Trophoblast cell (in vitro differentiated cells and primary cell): ENCODE data around the gene CFAP58.

Source experiments
- DNase-seq, 2 donors: peaks; one replicate each; pipeline ENCODE4 v3.0.0-alpha.2; 2016
- H2AFZ ChIP-seq: 2 replicates; pipeline ENCODE4 v1.6.1; 2013; ENCODE audit warnings: low read length, moderate library complexity, mild to moderate bottlenecking; ENCODE audit not compliant: insufficient read depth, poor library complexity
- H2AK5ac ChIP-seq: 2 replicates; pipeline ENCODE4 v1.6.1; 2013; ENCODE audit warnings: mild to moderate bottlenecking, low read length
- H2BK120ac ChIP-seq: 2 replicates; pipeline ENCODE4 v1.6.1; 2013; ENCODE audit warnings: low read length, mild to moderate bottlenecking, moderate library complexity; ENCODE audit not compliant: insufficient read depth, poor library complexity
- H2BK12ac ChIP-seq: 2 replicates; pipeline ENCODE4 v1.6.1; 2013; ENCODE audit warnings: mild to moderate bottlenecking, low read length, moderate library complexity
- H2BK5ac ChIP-seq: 2 replicates; pipeline ENCODE4 v1.6.1; 2013; ENCODE audit warnings: low read length, low read depth, moderate library complexity, mild to moderate bottlenecking; ENCODE audit not compliant: poor library complexity
- H3K14ac ChIP-seq: 2 replicates; pipeline ENCODE4 v1.6.1; 2013; ENCODE audit warnings: mild to moderate bottlenecking, low read length
- H3K18ac ChIP-seq: 2 replicates; pipeline ENCODE4 v1.6.1; 2013; ENCODE audit warnings: mild to moderate bottlenecking, low read length
- H3K23ac ChIP-seq: 2 replicates; pipeline ENCODE4 v1.6.1; 2013; ENCODE audit warnings: low read length
- H3K27ac ChIP-seq: 2 replicates; pipeline ENCODE4 v1.5.1; 2013; ENCODE audit warnings: low read depth, mild to moderate bottlenecking, inconsistent platforms, low read length, moderate library complexity
- H3K27me3 ChIP-seq: 2 replicates; pipeline ENCODE4 v1.6.1; 2013; ENCODE audit warnings: inconsistent platforms, mild to moderate bottlenecking, low read length, moderate library complexity; ENCODE audit not compliant: insufficient read depth
- H3K36me3 ChIP-seq, 2 experiments: 1 replicate in 1 of 2; 2 replicates in 1 of 2; pipeline ENCODE4 v1.6.1; 2013; ENCODE audit warnings: low read length in 2 of 2, mild to moderate bottlenecking in 2 of 2, moderate library complexity in 1 of 2; ENCODE audit not compliant: insufficient read depth in 2 of 2, control insufficient read depth in 1 of 2
- H3K4ac ChIP-seq: 2 replicates; pipeline ENCODE4 v1.6.1; 2013; ENCODE audit warnings: low read depth, mild to moderate bottlenecking, low read length, moderate library complexity
- H3K4me1 ChIP-seq, 2 experiments: 1 replicate in 1 of 2; 2 replicates in 1 of 2; pipeline ENCODE4 v1.6.1; 2013; ENCODE audit warnings: low read length in 2 of 2, mild to moderate bottlenecking in 2 of 2, moderate library complexity in 1 of 2; ENCODE audit not compliant: insufficient read depth in 2 of 2, control insufficient read depth in 1 of 2
- H3K4me2 ChIP-seq: 2 replicates; pipeline ENCODE4 v1.6.1; 2013; ENCODE audit warnings: inconsistent platforms, mild to moderate bottlenecking, low read length, moderate library complexity
- H3K4me3 ChIP-seq: 2 replicates; pipeline ENCODE4 v1.5.1; 2013; ENCODE audit warnings: mild to moderate bottlenecking, low read depth, low read length, inconsistent platforms
- H3K79me1 ChIP-seq: one replicate; pipeline ENCODE4 v1.6.1; 2013; ENCODE audit warnings: low read length
- H3K79me2 ChIP-seq: 2 replicates; pipeline ENCODE4 v1.6.1; 2013; ENCODE audit warnings: low read length, mild to moderate bottlenecking; ENCODE audit not compliant: control insufficient read depth, insufficient read depth, poor library complexity
- H3K9ac ChIP-seq: 2 replicates; pipeline ENCODE4 v1.6.1; 2013; ENCODE audit warnings: mild to moderate bottlenecking, low read length
- H3K9me3 ChIP-seq: 2 replicates; pipeline ENCODE4 v1.6.1; 2013; ENCODE audit warnings: low read depth, mild to moderate bottlenecking, control low read depth, inconsistent platforms, low read length; ENCODE audit not compliant: insufficient read depth
- H4K12ac ChIP-seq: 2 replicates; pipeline ENCODE4 v1.6.1; 2013; ENCODE audit warnings: low read depth, mild to moderate bottlenecking, low read length, moderate library complexity
- H4K8ac ChIP-seq: 2 replicates; pipeline ENCODE4 v1.6.1; 2013; ENCODE audit warnings: low read depth, mild to moderate bottlenecking, low read length, moderate library complexity
- H4K91ac ChIP-seq: one replicate; pipeline ENCODE4 v1.6.1; 2013; ENCODE audit warnings: low read depth, mild to moderate bottlenecking, low read length, moderate library complexity
- WGBS: extraction: QIAGEN DNeasy Blood & Tissue Kit; methylation state at CpG from one replicate; pipeline ENCODE4 v1.1.7; 2013; ENCODE audit warnings: missing lambda C conversion rate; ENCODE audit not compliant: insufficient read length, insufficient coverage; ENCODE audit errors: extremely low coverage; 5-methylcytosine and 5-hydroxymethylcytosine counted together

CFAP58 gene

GRCh38 chr10:104415526-104416165 lies 62.0 kb downstream of the CFAP58 start:
- H2BK5ac ChIP-seq, result no peak overlapping the region
- no peak overlapping the region for H3K4me2 ChIP-seq
- H3K79me1 ChIP-seq, result no peaks in the 10 kb centered on the region
- H3K4me1 ChIP-seq, result no peaks in the 10 kb centered on the region
- H3K27ac ChIP-seq, result no peak overlapping the region
- no peak overlapping the region for H3K23ac ChIP-seq
- no peak overlapping the region for H4K8ac ChIP-seq
- H3K36me3 ChIP-seq, result no peaks in the 10 kb centered on the region
- H3K14ac ChIP-seq, result no peak overlapping the region
- H3K18ac ChIP-seq, result no peak overlapping the region
- H2BK12ac ChIP-seq, result no peak overlapping the region
- no peaks in the 10 kb centered on the region for H3K27me3 ChIP-seq
- H4K12ac ChIP-seq, result no peak overlapping the region
- H2AK5ac ChIP-seq, result no peak overlapping the region
- H3K9me3 ChIP-seq, result no peaks in the 10 kb centered on the region
- no peak overlapping the region for H3K4ac ChIP-seq
- no peak overlapping the region for H2BK120ac ChIP-seq
- DNase-seq, result no peak
- no CpG with 5 or more reads among the region's 7 CpGs for WGBS
- peak overlapping the region; percentile 43 for H3K4me3 ChIP-seq
- H3K9ac ChIP-seq, result no peak overlapping the region
- H2AFZ ChIP-seq, result no peak overlapping the region
- no peak overlapping the region for H4K91ac ChIP-seq
- H3K79me2 ChIP-seq, result no peaks in the 10 kb centered on the region

GRCh38 chr10:104416851-104417250 lies 63.2 kb downstream of the CFAP58 start:
- Histone ChIP-seq H3K4me2 (no peak overlapping the region), H3K18ac (no peak overlapping the region), H3K79me2 (no peaks in the 10 kb centered on the region), H4K91ac (no peak overlapping the region), H3K36me3 (no peaks in the 10 kb centered on the region), H2BK12ac (no peak overlapping the region), H2BK120ac (no peak overlapping the region), H4K12ac (no peak overlapping the region), H3K4me1 (no peaks in the 10 kb centered on the region), H3K27ac (no peak overlapping the region), H3K9me3 (no peaks in the 10 kb centered on the region), H3K14ac (no peak overlapping the region), H3K79me1 (no peaks in the 10 kb centered on the region), H3K27me3 (no peaks in the 10 kb centered on the region), H2AFZ (no peak overlapping the region), H2AK5ac (no peak overlapping the region), H2BK5ac (no peak overlapping the region), H3K23ac (no peak overlapping the region), H3K9ac (no peak overlapping the region), H4K8ac (no peak overlapping the region), H3K4ac (no peak overlapping the region), H3K4me3 (no peak overlapping the region)
- no peak for DNase-seq
- no CpG with 5 or more reads among the region's 1 CpG for WGBS

- Histone ChIP-seq H2BK12ac (no peak overlapping the region), H3K79me1 (no peaks in the 10 kb centered on the region), H2AK5ac (no peak overlapping the region), H3K4ac (no peak overlapping the region), H3K36me3 (no peaks in the 10 kb centered on the region), H3K14ac (no peak overlapping the region), H4K12ac (no peak overlapping the region), H3K27me3 (no peaks in the 10 kb centered on the region), H2AFZ (no peak overlapping the region), H3K23ac (no peak overlapping the region), H4K91ac (no peak overlapping the region), H2BK5ac (no peak overlapping the region), H3K18ac (no peak overlapping the region), H3K4me3 (no peak overlapping the region), H2BK120ac (no peak overlapping the region), H4K8ac (no peak overlapping the region), H3K9ac (no peak overlapping the region), H3K27ac (no peak overlapping the region), H3K79me2 (no peaks in the 10 kb centered on the region), H3K4me1 (no peaks in the 10 kb centered on the region), H3K4me2 (no peak overlapping the region), H3K9me3 (no peaks in the 10 kb centered on the region)
- WGBS, result no CpG with 5 or more reads among the region's 6 CpGs
- DNase-seq, result no peak
Measured at GRCh38 chr10:104417637-104418292, 64.1 kb downstream of the CFAP58 start.

GRCh38 chr10:104424719-104425118 lies 71.1 kb downstream of the CFAP58 start:
- Histone ChIP-seq H4K8ac (no peak overlapping the region), H4K12ac (no peak overlapping the region), H3K4me2 (no peak overlapping the region), H2BK12ac (no peak overlapping the region), H2AK5ac (no peak overlapping the region), H3K79me1 (no peaks in the 10 kb centered on the region), H3K79me2 (no peaks in the 10 kb centered on the region), H3K27me3 (no peaks in the 10 kb centered on the region), H2BK120ac (no peak overlapping the region), H2AFZ (no peak overlapping the region), H3K23ac (no peak overlapping the region), H2BK5ac (no peak overlapping the region), H3K9ac (no peak overlapping the region), H4K91ac (no peak overlapping the region), H3K9me3 (no peaks in the 10 kb centered on the region), H3K14ac (no peak overlapping the region), H3K4ac (no peak overlapping the region), H3K4me3 (no peak overlapping the region), H3K4me1 (no peaks in the 10 kb centered on the region), H3K18ac (no peak overlapping the region), H3K36me3 (no peaks in the 10 kb centered on the region), H3K27ac (no peak overlapping the region)
- no peak for DNase-seq
- no CpG with 5 or more reads among the region's 1 CpG for WGBS
